Measurements from ENCODE around the gene PADI1.

The PADI1 gene

DNA sequence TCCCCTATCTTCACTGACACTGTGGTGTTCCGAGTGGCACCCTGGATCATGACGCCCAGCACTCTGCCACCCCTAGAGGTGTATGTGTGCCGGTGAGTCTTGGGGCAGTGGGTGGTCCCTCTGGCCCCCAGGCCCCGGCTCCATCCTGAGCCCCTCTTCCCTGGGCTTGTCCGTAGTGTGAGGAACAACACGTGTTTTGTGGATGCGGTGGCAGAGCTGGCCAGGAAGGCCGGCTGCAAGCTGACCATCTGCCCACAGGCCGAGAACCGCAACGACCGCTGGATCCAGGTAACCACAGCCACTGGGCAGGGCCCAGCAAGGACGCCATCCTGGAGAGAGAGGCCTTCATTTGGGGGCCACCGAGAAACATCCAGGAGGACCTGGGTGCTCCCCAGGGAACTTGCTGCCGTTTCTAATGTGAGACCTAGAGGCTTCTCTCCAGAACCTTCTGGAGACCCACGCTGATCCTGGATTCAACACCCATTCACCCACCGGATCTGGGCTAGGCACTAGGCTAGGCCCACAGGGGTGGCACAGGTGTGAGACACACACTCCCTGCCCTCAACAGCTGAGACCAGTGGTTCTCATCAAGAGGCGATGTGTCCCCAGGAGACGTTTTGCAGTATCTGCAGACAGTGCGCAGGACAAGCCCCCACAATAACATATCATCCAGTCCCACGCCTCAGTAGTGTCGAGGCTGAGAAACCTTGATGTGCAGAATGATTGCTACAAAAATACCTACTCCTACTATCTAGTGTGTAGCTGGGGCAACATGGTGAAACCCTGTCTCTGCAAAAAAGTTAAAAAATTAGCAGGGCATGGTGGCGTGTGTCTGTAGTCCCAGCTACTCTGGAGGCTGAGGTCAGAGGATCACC, 66.2 kb downstream of the PADI1 start:
- DNase-seq (ENCODE audit: low read depth, low spot score) = no peak

DNA sequence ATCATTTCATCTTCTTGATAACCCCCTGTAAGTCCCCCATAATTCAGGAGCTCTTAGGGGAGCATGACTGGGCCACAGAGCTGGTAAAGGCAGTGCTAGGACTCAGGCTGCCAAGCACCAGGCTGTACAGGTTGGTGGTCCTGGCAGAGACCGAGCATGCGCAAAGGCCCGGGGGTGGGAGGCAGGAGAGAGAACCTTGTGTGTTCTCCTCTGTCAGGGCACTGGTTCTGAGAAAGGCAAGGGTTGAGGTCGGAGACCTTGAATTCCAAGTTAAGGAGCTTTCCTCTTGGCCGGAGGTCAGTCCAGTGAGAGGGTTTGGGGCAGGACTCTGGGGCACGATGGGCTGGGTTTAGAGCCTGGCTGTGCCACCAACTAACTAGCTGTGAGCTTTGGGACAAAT, 67.1 kb downstream of the PADI1 start:
- DNase-seq (ENCODE audit: low read depth, low spot score) = no peak

DNA sequence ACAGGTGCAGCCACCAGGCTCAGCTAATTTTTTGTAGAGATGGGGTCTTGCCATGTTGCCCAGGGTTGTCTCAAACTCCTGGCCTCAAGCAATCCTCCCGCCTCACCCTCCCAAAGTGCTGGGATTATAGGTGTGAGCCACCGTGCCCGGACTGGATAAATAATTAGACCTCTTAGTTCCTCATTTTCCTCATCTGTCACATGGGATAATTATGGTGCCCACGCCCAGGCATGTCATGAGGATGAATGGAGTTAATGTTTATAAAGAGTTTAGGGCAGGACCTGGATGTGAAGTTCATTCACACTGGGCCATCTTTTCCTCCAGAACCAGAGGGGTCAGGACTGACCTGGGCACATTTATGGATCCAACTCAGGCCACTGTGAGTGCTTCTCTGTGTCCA, 67.7 kb downstream of the PADI1 start:
- no peak for DNase-seq (ENCODE audit: low read depth, low spot score)

DNA sequence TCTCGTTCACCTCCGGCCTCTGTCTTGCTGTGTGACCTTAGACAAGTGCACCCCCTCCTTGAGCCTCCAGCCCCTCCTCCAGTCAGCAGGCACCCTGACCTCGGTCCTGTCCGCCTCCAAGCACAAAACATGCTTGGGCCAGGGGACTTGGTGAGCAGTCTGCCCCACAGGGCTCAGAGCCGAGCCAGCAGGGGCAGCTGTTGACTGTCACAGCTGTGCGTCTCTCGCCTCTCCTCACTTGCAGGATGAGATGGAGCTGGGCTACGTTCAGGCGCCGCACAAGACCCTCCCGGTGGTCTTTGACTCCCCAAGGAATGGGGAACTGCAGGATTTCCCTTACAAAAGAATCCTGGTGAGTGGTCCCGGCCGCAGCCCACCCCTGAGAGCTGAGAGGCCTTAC, 68.2 kb downstream of the PADI1 start:
- no peak for DNase-seq (ENCODE audit: low read depth, low spot score)

DNA sequence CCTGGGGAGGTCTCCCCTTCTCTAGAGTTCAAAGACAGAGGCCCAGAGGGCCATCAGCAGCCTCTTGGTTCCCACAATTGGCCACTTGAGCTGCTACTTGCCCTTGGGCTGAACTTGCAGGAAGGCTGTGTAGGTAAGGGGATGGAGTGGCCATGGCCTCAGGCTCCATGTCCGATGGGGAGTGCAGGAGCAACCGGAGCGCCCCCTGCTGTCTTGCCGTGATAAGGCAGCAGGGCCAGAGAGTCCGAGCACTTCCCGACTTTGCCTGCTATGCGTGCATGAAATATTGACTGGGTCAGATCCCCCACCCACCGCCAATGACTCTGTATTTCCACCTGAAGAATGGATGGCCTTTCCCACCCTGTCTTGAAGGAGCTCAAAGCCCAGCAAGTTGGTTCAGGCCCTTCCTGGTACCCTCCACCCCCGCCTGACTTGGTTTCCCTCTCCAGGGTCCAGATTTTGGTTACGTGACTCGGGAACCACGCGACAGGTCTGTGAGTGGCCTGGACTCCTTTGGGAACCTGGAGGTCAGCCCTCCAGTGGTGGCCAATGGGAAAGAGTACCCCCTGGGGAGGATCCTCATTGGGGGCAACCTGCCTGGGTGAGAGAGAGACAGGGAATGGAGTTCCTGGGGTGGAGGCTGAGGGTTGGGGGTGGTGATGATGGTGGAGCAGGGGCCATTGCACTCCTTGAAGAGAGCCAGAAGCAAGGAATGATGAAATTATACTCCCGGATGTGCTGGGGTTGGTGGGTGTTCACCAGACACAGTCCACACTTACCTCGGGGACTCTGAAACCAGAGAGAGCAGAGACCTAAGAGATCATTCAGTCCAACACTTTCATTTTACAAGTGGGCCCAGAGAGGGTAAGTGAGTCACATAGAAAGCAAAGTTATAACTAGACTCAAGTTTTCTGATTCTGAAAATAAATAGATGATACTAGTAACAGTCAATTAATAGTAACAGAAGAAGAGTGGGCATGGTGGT, 69.5 kb downstream of the PADI1 start:
- peak; percentile 15 for DNase-seq (ENCODE audit: low read depth, low spot score)

DNA sequence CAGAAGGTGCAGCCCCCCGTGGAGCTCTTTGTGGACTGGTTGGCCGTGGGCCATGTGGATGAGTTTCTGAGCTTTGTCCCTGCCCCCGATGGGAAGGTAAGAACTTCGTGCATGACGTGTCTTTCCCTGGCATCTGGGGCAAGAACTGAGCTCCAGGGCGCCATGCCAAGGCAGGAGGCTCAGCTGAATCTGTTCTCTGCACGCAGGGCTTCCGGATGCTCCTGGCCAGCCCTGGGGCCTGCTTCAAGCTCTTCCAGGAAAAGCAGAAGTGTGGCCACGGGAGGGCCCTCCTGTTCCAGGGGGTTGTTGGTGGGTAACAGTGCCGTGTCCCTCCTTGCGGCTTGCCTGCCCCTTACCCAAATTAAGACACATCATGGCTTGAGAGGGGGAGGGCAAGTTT, 71.6 kb downstream of the PADI1 start:
- no peak for DNase-seq (ENCODE audit: low read depth, low spot score)

DNA sequence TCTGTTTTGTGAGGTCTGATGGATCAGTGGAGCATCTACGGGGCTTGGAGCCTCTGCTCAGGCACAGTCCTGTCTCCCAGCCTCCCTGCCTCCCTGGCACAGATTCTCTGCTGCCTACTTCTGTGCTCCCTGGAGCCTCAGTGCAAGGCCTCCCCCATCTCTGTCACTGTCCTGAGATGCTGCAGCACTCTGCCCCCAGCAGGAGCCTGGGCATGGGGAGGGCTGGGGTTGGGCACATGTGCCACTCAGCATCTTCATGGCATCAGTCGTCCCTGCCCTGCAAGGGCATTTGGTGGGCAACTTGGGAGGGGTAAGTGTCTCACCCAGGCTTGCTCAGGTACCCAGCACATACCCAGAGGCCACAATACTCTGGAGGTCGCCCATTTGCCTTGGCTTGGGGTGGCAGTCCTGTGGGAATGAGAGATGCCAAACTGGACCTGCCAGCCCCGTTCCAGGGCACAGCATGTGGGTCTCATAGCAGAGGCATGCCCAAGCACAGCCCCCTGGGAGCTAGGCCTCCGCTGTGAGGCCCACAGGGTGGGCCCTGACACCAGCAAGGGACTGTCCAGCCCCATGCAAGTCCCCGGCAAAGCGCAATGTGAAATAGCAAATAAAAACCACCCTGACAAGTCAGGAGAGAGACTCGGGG, 72.7 kb downstream of the PADI1 start:
- DNase-seq (ENCODE audit: low read depth, low spot score) = no peak

DNA sequence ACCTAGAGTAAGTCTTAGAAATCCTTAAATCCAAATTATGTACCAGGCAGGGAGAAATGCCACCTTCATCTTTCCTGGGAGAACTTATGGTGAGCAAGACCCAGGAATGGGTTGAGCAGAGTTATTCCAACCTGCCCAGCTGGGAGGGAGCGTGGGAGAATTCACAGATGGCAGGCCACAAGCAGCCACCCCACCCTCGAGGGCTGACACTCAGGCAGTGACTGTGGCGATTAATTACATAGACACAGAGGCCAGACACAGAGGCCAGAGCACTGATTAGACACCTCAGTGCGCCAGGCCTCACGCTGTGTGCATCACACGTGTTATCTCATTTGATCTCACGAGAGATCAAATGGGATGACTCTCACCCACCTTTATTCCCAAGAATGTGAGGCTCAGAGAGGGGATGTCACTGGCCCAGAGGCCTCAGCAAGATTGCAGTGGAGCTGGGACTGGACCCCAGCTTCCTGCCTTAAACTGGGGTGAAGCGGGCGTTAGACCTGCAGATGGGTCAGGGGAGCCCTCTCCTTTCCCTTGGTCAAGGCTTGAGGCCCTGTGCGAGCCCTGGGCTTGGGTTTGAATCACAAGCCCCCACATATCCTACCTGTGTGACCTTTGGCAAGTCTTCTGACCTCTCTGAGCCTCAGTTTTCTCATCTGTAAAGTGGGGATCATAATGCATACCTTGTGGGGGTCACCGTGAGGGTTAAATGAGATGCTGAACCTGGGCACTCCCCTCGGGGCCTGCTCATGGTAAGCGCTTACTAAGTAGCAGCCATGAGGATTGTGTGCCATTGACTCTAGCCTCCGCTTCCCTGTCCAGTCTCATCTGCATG, 74.3 kb downstream of the PADI1 start:
- no peak for DNase-seq (ENCODE audit: low read depth, low spot score)

DNA sequence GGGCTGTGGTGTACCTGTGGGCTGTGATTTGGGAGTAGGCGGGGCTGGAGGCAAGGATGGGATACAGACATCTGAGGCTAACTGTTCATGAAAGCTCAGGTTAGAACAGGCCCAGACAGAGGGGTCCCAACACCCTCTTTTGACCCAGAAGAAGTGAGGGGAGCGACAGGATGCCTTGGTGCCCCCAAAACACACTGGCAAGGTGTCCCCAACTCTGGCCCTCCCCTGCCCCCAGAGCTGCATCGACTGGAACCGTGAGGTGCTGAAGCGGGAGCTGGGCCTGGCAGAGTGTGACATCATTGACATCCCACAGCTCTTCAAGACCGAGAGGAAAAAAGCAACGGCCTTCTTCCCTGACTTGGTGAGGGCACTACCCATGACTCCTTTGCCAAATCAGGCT, 75.5 kb downstream of the PADI1 start:
- no peak for DNase-seq (ENCODE audit: low read depth, low spot score)

DNA sequence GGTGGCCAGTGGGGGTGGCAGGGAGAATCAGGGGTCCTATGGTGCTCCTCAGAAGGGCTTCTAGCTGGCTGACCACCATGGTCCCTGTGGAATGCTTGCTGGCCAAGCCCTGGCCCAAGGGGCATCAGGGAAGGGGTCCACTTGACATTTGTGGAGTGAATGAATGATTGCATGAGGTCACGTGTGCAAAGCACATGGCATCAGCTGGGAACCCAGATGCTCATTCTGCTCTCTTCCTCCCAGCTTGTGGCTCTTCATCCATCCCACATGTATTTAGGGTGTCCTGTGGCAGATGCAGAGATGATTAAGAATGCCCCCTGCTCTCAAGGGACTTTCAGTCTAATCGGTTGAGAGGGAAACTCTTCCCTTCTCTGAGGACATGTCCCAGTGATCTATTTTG, 76.0 kb downstream of the PADI1 start:
- DNase-seq (ENCODE audit: low read depth, low spot score) = no peak

DNA sequence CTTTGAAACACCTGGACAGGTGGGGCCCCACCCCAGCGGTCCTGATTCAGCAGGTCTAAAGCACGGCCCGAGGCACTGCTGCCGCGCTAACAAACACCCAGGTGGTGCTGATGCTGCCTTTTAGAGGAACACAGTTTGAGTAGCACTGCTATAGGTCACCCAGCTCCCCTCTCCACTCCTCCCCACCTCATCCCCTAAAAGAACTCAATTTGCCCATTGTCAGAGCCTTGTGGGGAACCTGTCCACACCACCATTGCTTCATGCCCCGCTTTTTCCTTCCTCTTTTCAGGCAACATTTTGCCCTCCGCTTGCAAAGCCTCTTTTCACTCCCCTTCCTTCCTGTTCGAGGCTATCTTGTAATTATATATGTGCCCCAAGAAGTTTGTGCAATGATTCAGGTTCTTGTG, 76.8 kb downstream of the PADI1 start:
- no peak for DNase-seq (ENCODE audit: low read depth, low spot score)

DNA sequence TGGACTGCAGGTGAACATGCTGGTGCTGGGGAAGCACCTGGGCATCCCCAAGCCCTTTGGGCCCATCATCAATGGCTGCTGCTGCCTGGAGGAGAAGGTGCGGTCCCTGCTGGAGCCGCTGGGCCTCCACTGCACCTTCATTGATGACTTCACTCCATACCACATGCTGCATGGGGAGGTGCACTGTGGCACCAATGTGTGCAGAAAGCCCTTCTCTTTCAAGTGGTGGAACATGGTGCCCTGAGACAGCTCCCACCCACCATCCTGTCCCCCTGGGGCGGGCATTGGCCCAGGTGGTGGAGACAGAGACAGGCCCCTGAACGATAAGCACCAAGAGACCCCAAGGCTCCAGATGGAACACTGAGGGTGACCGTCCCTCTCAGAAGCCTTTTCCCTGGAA, 77.9 kb downstream of the PADI1 start:
- DNase-seq (ENCODE audit: low read depth, low spot score) = no peak

DNA sequence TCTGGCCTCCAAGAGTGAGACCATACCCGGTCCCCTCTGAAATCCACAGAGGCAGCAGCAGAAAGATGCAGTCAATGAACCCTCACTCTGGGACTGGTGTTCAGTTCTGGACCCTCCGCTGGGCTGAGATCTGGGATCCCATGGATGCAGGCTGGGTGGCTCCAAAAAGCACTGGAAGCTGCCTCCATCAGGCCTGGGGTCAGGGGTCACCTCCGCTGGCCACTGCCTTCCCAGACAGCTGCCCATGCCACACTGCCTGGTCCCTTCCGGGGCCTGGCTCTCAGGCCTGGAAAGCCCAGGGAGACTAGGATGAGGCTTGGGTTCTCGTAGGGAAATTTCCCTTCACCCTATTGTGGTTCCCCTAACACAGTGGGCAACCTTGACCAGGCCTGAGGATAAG, 81.7 kb downstream of the PADI1 start:
- DNase-seq (ENCODE audit: low read depth, low spot score) = no peak

DNA sequence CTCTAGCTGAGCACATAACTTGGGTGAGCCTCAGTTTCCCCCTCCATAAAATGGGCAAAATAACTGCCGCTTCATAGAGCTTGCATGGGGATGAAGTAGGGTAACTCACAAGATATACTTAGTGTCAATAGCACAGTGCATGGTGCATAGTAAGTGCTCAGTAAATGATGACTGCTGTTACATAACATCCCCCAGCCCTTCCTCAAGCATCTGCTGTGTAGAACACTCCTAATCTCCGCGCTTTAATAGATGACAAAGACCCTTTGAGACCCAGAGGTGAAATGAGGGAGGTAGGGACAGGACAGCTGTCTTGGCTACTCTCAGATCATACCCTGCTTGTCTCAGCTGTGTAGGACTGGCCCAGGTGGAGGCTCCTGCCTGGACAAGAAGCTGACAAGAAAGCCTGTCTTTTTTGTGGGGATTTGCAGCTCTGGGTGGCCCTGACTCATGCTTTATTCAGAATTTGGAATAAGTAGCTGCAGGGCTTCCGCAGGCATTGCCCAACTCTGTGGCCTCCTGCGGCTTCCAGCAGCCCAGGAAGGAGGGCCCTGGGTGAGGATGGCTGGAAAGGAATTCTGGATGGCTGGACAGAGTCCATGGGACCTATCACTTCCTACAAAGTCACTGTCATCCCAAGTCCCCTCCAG, 82.3 kb downstream of the PADI1 start:
- no peak for DNase-seq (ENCODE audit: low read depth, low spot score)

DNA sequence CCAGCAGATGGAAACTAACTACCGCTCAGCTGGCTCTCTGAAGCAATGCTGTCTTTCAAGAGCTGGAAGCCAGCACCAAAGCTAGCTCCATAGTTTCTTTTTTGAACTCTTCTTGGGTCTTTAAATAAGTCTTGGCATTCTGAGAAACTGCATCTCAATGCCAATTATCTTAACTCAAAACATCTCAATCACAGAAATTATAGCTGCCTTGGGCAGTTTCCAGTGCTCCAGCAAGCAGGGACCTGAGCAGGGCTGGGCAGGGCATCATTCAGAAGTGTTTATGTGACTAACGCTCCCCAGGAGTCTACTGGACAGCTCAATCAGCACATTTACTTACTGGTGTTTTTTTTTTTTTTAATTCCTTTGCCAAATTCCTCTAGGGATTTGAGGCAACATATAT, 84.8 kb downstream of the PADI1 start:
- no peak for DNase-seq (ENCODE audit: low read depth, low spot score)

DNA sequence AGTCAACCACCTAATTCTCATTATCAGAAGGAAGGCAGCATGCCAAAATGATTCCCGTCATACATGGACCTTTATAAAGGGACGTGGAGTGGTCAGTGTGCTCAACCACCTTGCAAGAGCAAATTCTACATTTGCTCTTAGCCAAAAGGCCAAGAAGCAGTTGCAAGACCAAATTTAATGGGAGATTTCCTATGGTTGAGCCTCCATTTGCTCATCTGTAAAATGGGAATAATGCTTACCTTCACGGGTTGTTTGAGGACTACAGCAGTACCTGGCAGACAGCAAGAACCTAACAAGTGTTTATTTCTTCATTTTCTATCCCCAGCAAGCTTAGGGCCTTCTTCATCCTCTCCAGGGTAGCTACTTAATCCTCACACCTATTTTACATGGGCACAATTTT, 85.6 kb downstream of the PADI1 start:
- no peak for DNase-seq (ENCODE audit: low read depth, low spot score)

DNA sequence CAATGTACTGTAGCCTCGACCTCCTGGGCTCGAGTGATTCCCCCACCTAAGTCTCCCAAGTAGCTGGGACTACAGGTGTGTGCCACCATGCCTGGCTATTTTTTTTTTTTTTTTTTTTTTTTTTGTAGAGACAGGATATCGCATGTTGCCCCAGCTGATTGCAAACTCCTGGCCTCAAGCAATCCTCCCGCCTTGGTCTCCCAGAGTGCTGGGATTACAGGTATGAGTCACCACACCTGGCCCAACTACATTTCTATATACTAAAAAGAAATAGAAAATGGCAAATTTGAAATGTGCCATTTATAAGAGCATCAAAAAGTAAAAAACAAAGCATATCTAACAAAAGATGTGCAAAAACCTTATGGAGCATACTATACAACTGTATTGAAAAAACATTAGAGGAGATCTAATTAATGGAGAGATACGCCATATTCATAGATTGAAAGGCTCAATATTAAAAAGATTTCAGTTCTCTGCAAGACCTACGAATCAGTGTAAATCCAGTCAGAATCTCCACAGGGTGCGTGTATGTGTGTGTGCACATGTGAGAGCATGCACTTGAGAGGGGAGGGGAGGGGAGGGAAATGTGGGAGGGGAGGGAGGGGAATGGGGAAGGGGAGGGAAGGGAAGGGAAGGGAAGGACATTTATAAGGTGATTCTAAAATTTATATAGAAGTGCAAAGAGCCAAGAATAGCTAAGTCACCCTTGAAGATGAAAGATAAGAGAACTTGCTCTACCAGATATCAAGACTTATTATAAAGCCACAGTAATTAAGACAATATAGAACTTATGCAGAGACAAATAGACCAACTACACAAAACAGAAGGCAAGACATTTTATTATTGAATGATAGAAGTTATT, 87.6 kb downstream of the PADI1 start:
- no peak for DNase-seq (ENCODE audit: low read depth, low spot score)

DNA sequence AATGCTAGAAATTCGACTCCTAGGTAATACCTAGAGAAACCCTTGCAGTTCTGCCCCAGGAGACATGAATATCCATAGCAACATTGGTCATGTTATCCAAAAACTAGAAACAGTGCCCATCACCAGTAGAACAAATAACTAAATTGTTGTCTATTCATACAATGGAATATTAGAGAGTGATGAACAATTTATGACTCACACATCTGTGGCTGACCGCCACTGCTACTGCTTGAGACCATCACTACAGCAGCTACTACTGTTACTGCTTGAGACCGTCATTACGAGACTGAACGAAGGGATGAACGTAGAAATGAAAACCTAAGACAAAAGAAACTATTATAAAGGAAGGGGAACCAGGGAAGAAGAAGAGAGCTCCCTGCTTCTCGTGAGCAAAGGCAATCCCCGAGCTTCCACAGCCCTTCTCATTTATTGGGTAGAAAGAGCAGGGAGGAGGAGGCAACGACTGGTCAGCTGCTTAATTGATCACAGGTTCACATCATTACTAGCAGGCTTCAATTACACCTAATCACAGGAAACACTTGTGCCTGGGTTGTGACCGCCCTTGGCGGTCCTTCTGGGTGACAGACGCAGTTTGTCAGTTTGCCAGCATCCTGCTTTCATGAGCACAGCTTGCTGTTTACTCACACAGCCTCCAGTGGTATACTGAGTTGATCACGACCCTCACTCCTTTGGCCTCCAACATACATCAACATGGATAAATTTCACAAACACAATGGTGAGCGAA, 88.9 kb downstream of the PADI1 start:
- DNase-seq (ENCODE audit: low read depth, low spot score) = no peak

DNA sequence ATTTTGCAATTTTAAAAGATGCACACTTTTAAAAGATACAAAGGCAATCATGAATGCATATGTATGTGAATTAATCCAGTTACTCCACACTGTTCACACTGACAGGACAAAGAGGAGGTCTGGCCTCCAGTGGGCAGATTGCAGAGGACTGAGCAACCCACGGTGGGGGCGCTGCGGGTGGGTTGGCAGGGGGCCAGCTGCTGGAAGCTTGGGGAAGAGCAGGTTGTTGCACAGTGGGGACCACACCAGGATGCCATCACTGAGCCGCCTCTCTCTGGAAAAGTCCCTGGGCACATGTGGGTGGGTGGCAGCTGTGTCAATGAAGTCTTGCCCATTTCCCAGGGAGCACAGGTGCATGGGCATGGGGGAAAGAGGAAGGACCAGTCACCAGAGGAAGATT, 90.4 kb downstream of the PADI1 start:
- DNase-seq (ENCODE audit: low read depth, low spot score) = no peak

Data from iPS DF 19.7 (cell line).